ENCODE data around the gene PEX19. TPM values are rescaled to one million over a fixed set of nuclear protein-coding genes. Genes with fewer than 3 reads are reported as not detected.
A peak's percentile ranks its signal among the peaks of the same experiment; 100 is the strongest.

Gene PEX19
- total RNA-seq, 3 donors from 2014 or later (not counting 1 experiment from before 2014, with no cell fraction given): 41.5 to 48.8 (median 47.8) TPM

- ATAC-seq (no peak), DNase-seq (no peak)
- H3K4me3 ChIP-seq (ENCODE audit: low read length): no peak overlapping the region
- Mint-ChIP-seq H3K27me3 (ENCODE audit: low read depth in 2 of 2) (peaks cover 0 to 4% of the 10 kb centered on the region in 2 donors), H3K4me1 (peaks cover 18 to 23% of the 10 kb centered on the region in 2 donors), H3K27ac (no peak overlapping the region), H3K9me3 (no peaks in the 10 kb centered on the region), H3K36me3 (no peaks in the 10 kb centered on the region), H3K4me3 (no peak overlapping the region)
- peaks cover 14% of the 10 kb centered on the region for H3K4me1 ChIP-seq (ENCODE audit: control insufficient read depth, insufficient read depth, low read length)
- intact Hi-C loops (cut with micrococcal nuclease): loop anchor here (5.0 kb wide), 1 partner anchor 343 kb away; no protein-coding TSS in a partner anchor
- TF ChIP-seq, protein P1, sequence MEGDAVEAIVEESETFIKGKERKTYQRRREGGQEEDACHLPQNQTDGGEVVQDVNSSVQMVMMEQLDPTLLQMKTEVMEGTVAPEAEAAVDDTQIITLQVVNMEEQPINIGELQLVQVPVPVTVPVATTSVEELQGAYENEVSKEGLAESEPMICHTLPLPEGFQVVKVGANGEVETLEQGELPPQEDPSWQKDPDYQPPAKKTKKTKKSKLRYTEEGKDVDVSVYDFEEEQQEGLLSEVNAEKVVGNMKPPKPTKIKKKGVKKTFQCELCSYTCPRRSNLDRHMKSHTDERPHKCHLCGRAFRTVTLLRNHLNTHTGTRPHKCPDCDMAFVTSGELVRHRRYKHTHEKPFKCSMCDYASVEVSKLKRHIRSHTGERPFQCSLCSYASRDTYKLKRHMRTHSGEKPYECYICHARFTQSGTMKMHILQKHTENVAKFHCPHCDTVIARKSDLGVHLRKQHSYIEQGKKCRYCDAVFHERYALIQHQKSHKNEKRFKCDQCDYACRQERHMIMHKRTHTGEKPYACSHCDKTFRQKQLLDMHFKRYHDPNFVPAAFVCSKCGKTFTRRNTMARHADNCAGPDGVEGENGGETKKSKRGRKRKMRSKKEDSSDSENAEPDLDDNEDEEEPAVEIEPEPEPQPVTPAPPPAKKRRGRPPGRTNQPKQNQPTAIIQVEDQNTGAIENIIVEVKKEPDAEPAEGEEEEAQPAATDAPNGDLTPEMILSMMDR (IDR thresholded peaks at IDR 0.05): no peak
- H3K27ac ChIP-seq (ENCODE audit: low read length): no peak overlapping the region
- H3K27me3 ChIP-seq (ENCODE audit: control insufficient read depth, insufficient read depth, low read length): no peaks in the 10 kb centered on the region
- no peaks in the 10 kb centered on the region for H3K36me3 ChIP-seq (ENCODE audit: control insufficient read depth, insufficient read depth, low read length)
- WGBS (ENCODE audit: insufficient coverage): 100% methylated on average over 4 of the region's 4 CpGs
- H3K9me3 ChIP-seq (ENCODE audit: control insufficient read depth, insufficient read depth, low read length): no peaks in the 10 kb centered on the region
Observed at GRCh38 chr1:160264795-160265307, 20.1 kb downstream of the PEX19 start.

GRCh38 chr1:160261893-160262794 lies 22.8 kb downstream of the PEX19 start, which contains the start of gene DCAF8:
DCAF8 (minus strand) TSS chr1:160262549; CDS start chr1:160244008, 18,541 bp downstream.
- peak within 1 kb of the TSS; percentile 99 to 100 for H3K27ac Mint-ChIP-seq
- peaks cover 1% of the 10 kb centered on the region for H3K36me3 ChIP-seq (ENCODE audit: control insufficient read depth, insufficient read depth, low read length)
- H3K4me3 Mint-ChIP-seq: peak within 1 kb of the TSS; percentile 100
- peak within 1 kb of the TSS; percentile 91 for H3K4me3 ChIP-seq (ENCODE audit: low read length)
- intact Hi-C loops (cut with micrococcal nuclease): loop anchor here (1.0 to 5.0 kb wide), 2 partner anchors 23 to 340 kb away; partner anchors contain the start of gene PEX19
- no peaks in the 10 kb centered on the region for H3K9me3 ChIP-seq (ENCODE audit: control insufficient read depth, insufficient read depth, low read length)
- ATAC-seq (peak; percentile 84 to 97 (median 91)), DNase-seq (peak; percentile 98 to 99)
- TF ChIP-seq, protein P1 (IDR thresholded peaks at IDR 0.05): no peak
- H3K27me3 Mint-ChIP-seq (ENCODE audit: low read depth in 2 of 2): peaks cover 0 to under 1% of the 10 kb centered on the region in 2 donors
- peaks cover 14% of the 10 kb centered on the region for H3K4me1 ChIP-seq (ENCODE audit: control insufficient read depth, insufficient read depth, low read length)
- peak within 1 kb of the TSS; percentile 95 for H3K27ac ChIP-seq (ENCODE audit: low read length)
- WGBS (ENCODE audit: insufficient coverage): 0% methylated on average over 67 of the region's 67 CpGs
- no peaks in the 10 kb centered on the region for H3K9me3 Mint-ChIP-seq
- H3K27me3 ChIP-seq (ENCODE audit: control insufficient read depth, insufficient read depth, low read length): no peaks in the 10 kb centered on the region
- H3K4me1 Mint-ChIP-seq: peaks cover 18 to 35% of the 10 kb centered on the region in 2 donors
- H3K36me3 Mint-ChIP-seq: no peaks in the 10 kb centered on the region

- DNase-seq: peak; percentile 63 to 92
- H3K4me3 ChIP-seq (ENCODE audit: low read length): peak overlapping the region; percentile 91
- no peaks in the 10 kb centered on the region for H3K9me3 ChIP-seq (ENCODE audit: control insufficient read depth, insufficient read depth, low read length)
- Mint-ChIP-seq H3K9me3 (no peaks in the 10 kb centered on the region), H3K27ac (peak overlapping the region; percentile 99 to 100), H3K36me3 (no peaks in the 10 kb centered on the region), H3K4me3 (peak overlapping the region; percentile 100), H3K4me1 (peaks cover 18 to 35% of the 10 kb centered on the region in 2 donors), H3K27me3 (ENCODE audit: low read depth in 2 of 2) (no peaks in the 10 kb centered on the region)
- intact Hi-C loops (cut with micrococcal nuclease): loop anchor here (5.0 kb wide), 1 partner anchor 339 kb away; no protein-coding TSS in a partner anchor
- ATAC-seq: peak; percentile 59 to 70 (median 62)
- H3K27ac ChIP-seq (ENCODE audit: low read length): peak overlapping the region; percentile 95
- TF ChIP-seq, protein P1 (IDR thresholded peaks at IDR 0.05): no peak
- H3K27me3 ChIP-seq (ENCODE audit: control insufficient read depth, insufficient read depth, low read length): no peaks in the 10 kb centered on the region
- H3K4me1 ChIP-seq (ENCODE audit: control insufficient read depth, insufficient read depth, low read length): peaks cover 14% of the 10 kb centered on the region
- WGBS (ENCODE audit: insufficient coverage): 0% methylated on average over 7 of the region's 8 CpGs
- H3K36me3 ChIP-seq (ENCODE audit: control insufficient read depth, insufficient read depth, low read length): peaks cover 2% of the 10 kb centered on the region
Observed at GRCh38 chr1:160261556-160261892, 23.4 kb downstream of the PEX19 start.
